Peyer's patch (tissue), 4 donors: ENCODE results near the gene ZBTB20.

ENCODE experiments used
- CTCF ChIP-seq, 6 experiments: fragments of 450-650 bp in 4 of 6; fragments of 200-600 bp in 2 of 6; sonication (generic) in 1 of 6; IDR thresholded peaks; one replicate each; pipeline ENCODE4 v1.5.1; 2017 to 2019; ENCODE audit warnings: antibody characterized with exemption in 6 of 6, mild to moderate bottlenecking in 3 of 6, moderate library complexity in 1 of 6
- POLR2A ChIP-seq, 2 donors: fragments of 450-650 bp; IDR thresholded peaks; one replicate each; pipeline ENCODE4 v1.5.1; 2017; ENCODE audit warnings: antibody characterized with exemption in 2 of 2, mild to moderate bottlenecking in 2 of 2, moderate library complexity in 2 of 2

- TF ChIP-seq CTCF (IDR thresholded peaks at IDR 0.05): no peak
- TF ChIP-seq POLR2A (IDR thresholded peaks at IDR 0.05): no peak
Observed at GRCh38 chr3:114690911-114691310, 456.2 kb downstream of the ZBTB20 start.
